B cell (primary cell): ENCODE measurements around the gene CCDC54.

Experiments used
- CTCF ChIP-seq: fragments of 200-600 bp; IDR thresholded peaks from one replicate; pipeline ENCODE4 v1.8.0; 2022; ENCODE audit warnings: antibody characterized with exemption, mild to moderate bottlenecking
- EZH2 ChIP-seq: IDR thresholded peaks from 2 replicates; pipeline ENCODE4 v1.6.1; 2012; ENCODE audit warnings: borderline replicate concordance, low read depth, mild to moderate bottlenecking, moderate library complexity, low read length; ENCODE audit not compliant: insufficient read depth, poor library complexity, severe bottlenecking

- TF ChIP-seq CTCF (no peak), EZH2 (no peak)
These were observed 9.9 kb upstream of the CCDC54 start for GRCh38 chr3:107367353-107367752.
